Smooth muscle cell of the brain vasculature (primary cell): ENCODE data around the gene MMP8.

Experiments
- DNase-seq: peaks from one replicate; pipeline ENCODE4 v3.0.0-alpha.2; 2012; ENCODE audit warnings: low read depth, low spot score

The MMP8 gene

DNA sequence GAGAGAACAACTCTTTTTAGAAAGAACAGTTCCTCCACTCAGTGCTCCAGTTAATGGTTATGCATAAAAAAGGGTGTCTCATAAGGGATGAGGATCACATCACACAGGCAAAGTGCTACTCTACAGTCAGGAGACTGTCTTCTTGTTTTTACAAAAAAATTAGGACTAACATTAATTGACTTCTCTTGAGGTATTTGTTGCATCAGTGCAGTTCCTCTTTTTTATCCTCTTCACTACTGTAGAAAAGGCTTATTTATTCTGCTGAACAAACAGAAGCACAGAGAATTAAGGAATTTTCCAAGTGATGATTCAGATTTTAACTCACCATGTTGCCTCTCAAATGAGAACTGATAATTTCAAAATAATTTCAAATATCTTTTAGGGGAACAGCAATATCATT lies 1.9 kb downstream of the MMP8 start:
- no peak for DNase-seq

DNA sequence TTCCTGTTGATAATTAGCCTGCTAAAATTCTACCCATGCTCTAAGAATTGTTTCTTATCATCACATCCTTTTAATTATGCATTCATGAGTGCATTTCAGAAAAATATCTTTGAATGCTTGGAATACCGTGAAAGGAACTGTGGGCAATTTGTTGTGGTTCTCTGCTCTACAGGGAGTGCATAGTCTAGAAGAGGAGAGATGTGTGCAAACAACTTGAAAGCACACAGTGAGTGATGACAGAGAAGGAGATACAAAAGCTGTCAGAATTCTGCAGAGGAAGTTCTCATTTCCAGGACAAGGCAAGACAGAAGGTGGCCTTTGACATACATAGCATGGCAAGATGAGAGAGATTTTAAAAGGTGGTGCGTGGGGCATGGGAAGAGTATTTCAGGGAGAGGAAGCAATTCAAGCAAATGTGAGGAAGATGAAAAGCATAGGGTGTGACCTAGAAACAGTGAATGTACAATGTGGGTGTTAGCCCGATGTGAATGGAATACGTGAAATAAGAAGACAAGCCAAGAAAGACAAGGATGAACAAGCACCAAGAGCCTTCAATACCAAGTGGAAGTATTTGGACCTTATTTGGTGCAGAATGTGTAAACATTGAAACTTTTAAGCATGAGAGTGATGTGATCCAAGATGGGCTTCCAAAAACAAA lies 5.0 kb downstream of the MMP8 start:
- no peak for DNase-seq

DNA sequence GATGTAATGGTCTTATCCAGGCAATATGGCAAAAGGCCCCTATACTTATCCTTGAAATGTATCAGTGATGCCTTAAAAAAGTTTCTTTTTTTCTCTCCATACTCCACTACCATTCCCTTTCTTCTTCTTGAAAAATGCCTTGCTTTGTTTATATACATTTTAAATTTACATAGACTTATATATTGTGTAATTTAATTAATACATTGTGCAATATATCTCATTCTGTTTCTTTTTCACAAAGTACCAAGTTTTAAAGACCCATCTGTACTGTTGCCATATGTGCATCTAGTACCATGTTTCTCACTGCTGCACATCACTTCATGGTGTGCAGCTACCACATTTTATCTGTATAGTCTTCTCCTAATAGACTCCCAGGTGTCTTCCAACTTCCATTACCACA lies 7.5 kb downstream of the MMP8 start:
- no peak for DNase-seq

DNA sequence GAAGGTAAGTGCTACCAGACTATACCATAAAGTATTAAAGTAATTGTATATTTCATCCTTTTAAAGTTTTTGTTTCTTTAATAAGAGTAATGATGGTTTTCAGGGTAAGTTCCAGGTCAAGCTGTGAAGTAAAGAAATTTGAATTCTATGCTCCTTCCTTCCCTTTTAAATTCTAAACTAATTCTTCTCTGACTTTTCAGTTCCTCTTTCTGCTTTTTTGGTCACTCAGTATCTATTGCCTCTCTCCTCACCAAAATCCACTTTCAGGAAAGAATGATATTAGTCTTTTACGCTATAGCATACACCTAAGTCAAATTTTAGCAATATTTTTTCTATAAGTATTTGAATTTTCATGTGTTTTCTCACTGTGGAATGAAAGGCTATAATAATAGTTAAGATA lies 8.2 kb downstream of the MMP8 start:
- no peak for DNase-seq

DNA sequence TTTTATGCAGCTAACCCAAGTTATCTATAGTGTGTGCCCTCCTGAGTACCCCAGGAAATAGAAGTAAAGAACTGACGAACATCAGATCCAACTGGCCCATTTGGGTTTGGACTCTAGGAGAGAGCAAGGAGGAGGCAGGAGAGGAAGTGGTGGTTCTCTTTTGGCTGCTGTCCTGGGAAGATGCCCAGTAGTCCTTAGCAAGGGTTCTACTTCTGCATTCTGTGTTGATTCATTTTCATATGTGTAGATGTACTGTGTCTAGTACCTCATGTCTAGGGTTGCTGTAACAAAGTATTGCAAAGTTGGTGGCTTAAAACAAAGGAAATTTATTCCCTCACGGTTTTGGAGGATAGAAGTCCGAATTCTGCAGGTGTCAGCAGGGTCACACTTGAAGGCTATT lies 12.6 kb downstream of the MMP8 start:
- DNase-seq, result no peak

DNA sequence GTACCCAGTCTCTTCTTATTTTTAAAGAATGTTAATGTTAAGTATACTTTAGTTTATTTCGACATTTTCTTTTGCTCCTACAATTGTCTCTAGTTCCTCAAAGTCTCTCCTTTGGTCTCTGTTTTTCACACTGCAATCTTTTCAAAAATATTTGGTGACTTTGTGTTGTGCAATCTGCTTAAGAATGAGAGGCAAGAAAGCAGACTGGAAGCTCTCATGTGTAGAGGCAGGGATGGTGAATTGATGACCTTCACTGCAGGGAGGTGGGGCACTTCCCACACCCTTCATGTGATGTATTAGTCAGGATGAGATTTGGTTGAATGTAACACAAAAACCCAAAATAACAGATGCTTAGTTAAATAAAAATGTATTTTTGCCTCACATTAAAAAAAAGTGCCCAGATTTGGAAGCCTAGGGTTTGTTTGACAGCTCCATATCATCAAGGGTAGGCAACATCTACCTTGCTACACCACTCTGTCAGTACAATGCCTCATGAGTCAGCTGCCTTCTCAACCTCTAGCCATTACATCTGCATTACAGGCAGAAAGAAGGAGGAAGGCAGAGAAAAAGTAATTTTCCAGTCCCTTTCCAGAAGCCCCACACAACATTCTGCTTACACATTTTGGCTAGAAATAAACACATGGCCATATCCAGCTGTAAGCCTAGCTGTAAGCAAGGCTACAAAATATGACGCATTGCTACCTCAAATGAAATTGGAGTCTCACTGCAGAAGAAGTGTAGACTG lies 15.4 kb downstream of the MMP8 start:
- no peak for DNase-seq

DNA sequence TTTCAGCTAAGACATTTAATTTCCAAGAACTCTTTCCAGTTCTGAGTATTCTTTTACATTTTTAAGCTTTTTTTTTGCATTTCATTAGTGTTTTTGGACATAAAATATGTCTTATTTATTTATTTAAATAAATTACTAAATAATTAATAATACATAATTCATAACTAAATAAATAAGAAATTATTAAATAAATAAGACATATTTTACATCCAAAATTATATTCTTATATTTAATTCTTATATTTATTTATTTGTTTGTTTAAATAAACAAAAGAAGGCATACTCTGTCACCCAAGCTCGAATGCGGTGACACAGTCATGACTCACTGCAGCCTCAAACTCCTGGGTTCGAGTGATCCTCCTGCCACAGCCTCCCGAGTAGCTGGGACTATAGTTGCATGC lies 16.1 kb downstream of the MMP8 start:
- no peak for DNase-seq

DNA sequence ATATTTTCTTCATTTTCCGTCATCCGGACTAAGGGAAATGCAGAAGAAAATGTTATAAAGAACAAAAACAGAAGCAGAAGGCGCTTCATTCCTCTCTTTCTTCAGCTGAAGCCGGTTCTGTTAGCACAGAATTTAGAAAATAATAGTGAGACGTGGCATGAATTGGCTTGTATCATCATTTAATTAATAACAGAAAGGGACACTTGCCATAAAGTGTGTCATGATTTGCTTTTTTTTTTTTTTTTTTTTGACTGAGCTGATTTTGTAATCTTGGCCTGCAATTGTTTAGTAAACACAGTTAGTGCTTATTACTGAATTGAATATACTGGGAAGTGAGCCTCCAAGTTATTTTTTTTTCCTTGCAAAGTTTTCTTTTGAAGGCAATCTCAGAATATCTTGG lies 19.1 kb downstream of the MMP8 start, which contains the start of gene MMP27:
MMP27 (minus strand) TSS at position 144 of the 400 bp plus-strand sequence; CDS start at position 89, 55 bp downstream.
- no peak for DNase-seq

DNA sequence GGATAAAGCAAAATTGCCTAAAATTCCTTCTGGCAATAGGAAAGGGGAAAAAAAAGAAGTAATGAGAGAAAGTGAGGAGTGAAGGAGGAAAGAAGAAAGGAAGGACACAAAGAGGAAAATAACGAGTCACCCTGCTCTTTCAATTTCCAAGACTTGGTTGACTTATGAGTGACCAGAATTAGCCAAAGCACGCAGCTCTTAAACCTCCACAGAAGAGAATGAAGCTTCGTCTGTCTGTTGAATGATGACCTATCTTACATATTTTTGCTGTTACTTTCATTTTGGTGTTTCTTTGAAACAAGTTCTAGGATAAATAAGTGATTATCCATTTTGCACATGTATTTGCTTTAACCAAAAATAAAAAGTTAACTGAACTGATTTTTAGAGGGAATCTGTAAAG lies 19.9 kb downstream of the MMP8 start:
- no peak for DNase-seq

DNA sequence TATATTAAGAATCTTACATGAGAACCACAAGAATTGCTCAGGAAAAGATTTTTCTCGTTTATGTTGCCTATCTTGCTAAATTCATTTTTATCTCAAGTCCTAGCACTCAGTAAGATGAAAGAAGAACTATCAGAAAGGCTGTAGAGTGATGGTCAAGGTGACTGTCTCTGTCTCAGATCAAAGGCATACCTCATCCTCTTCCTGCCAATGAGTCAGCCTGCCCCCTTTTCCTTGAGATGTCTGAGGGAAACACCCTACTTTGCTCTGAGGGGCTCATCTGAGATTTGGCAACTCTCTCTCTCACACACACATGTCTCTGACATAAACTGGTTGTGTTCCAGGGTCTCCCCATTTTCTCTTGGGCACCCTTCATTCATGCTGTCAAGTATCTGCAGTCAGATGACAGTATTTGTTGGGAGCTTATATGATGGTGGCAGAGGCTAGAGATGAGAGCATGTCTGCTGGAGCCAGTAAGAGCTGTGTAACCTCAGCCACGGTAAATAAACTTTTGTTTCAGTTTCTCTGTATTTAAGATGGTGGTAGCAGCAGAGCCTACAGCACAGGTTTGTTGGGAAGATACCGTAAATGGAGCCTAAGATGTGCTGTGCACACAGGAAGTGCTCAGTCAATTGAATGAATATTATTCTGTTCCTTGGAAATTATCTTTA lies 20.8 kb downstream of the MMP8 start:
- DNase-seq, result no peak

DNA sequence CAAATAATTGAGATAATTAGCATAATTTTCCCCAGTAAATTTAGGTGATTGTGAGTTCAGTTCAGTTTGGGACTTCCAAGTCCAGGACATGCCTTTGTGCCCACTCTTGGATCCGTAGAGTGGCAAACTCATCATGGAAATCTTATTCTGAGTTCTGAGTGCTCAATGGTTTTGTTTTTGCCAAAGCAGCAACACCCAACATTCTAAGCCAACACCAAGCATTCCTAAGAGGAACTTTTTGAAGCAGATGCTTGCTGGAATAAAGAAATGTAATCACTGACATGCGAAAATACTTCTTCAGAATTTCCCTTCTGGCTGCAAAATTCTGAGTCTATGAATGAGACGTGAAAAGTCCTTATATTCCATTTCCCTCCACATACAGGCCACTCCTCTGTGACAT lies 29.6 kb downstream of the MMP8 start:
- no peak for DNase-seq

DNA sequence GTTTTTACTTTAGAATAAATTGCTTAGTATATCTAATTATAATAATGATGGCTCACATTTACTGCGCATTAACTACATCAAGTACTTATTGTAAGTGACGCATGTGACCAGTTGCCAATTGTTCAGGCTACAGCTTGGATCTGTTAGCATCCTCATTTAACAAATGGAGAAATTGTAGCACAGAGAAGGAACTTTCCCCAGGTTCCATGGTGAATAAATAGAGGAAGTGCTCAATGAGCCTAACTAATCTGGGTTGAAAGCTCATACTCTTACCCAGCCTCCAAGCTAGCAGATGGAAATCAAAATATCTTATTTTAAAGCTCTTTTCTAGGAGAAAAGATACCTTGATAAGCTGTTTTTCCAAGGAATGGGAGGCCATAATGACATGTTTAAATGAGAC lies 39.0 kb downstream of the MMP8 start:
- DNase-seq, result no peak

DNA sequence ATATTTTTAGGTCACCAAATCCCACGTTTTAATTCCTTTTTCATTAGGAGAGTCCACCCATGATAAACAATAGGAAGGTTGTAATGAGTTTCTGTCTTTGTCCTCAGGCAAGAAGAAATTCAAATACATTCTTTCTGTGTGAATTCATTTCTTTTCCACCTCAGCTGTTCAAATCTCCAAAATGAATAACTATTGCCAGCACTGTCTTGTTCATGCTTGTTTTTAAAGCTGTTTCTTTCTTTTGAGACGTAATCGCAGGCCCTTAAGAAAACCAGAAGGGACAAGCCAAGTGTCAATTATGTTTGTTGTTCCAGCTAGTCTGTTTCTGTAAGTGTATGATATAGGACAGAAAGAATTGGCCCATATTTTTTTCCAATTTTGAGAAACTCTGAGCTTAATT lies 39.4 kb downstream of the MMP8 start:
- DNase-seq, result no peak

DNA sequence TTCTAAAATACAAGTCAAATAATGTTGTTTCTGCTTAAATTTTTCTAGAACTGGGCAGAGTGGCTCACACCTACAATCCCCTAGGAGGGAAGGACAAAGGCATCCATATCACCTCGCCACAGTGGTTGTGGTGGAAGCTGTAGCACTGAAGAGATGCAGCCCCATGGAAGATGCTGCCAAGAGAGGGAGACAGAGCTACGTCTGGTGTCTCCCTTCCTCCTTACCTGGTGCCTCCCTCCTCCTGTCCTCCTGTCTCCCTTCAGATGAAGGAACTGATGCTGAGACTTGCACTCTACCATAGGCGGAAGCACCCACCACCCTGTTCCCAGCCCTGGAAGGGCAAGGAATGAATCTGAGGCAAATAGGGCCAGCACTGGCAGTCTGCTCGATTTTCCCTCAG lies 41.5 kb downstream of the MMP8 start:
- no peak for DNase-seq

DNA sequence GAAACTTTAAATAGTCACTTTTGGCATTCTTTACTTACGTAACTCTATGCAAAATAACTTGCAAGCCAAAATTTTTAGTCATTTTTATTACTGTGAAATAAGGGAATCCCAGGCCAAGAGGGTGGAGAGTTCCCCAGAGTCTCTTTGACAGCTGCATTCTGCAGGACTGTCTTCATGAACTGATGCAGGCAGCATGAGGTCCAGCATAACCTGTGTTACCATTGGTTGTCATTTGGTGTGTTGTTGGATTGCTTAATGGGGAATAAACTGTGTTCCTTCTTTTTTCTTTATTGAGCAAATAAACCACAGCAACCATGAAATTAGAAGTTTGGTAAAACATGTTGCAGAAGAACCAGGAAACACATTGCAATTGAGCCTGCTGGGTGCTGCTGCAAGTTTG lies 43.8 kb downstream of the MMP8 start:
- DNase-seq, result no peak

DNA sequence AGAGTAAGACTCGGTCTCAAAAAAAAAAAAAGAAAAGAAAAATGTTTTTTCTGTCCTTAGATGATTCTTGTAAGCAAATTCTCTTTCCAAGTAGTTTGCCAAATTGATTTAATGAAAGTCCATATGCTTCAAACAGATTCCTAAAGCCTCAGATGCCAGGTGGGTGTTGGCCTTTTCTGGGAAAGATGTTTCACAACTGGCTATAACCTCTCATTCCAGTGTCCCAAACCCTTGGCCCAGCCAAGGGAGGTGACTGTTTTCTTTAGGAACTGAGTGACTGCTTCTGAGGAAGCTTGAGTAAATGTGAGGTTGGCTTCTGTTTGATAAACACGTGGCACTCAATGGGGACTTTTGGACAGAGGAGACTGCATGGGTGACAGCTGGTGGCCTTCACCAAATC lies 46.7 kb downstream of the MMP8 start:
- no peak for DNase-seq

DNA sequence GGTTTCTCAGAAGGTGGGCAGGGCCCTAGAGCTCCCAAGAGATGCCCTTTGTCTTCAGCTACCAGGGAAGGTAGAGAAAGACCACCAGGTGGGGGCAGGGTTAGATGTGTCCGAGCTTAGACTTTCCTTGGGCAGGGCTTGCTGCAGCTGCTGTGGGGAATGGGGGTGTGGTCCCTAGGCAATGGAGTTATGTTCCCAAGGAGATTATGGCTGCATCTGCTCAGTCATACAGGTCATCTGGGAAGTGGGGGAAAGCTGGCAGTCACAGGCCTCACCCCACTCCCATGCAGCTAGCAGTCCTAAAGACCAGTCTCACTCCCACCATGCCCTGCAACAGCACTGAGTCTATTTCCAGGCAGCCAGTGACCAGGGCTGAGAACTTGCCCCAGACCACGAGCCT lies 48.7 kb downstream of the MMP8 start:
- DNase-seq, result no peak

DNA sequence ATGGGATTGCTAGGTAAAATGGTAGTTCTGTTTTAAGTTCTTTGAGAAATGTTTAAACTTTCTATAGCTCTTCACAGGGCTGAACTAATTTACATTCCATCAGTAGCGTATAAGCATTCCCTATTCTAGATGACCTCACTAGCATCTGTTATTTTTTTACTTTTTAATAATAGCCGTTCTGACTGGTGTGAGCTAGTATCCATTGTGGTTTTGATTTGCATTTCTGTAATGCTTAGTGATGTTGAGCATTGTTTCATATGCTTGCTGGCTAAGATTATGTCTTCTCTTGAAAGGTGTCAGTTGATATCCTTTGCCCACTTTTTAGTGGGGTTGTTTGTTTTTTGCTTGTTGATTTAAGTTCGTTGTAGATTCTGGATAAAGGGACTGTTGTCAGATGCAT lies 55.1 kb downstream of the MMP8 start:
- no peak for DNase-seq

DNA sequence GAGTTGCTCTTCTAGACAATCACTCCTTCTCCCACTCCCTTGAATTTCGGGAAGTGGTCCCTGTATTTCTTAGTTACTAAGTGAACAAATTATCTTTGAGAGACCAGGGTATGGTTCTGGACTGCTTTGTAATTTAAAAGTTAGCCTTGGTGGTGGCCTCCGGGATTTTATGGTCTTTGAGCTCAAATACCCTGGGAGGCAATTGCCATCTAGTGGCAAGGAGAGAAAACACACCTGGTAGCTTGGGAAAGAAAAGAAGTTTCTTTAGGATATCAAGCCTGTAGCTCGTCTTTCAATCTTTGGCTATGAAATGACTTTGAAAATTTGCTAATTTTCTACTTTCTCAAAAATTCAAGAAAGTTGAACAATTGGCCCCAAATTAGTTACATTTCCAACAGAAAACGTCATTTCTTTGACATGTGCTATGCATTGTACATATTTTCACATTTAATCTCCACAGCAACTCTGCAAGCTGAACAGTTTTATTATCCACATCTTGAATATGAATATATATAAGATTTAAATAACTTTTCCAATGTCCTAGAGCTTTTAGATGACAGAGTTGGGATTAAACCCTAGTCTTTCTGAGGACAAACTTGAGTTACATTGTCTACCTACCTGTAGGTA lies 58.3 kb downstream of the MMP8 start:
- DNase-seq, result no peak

DNA sequence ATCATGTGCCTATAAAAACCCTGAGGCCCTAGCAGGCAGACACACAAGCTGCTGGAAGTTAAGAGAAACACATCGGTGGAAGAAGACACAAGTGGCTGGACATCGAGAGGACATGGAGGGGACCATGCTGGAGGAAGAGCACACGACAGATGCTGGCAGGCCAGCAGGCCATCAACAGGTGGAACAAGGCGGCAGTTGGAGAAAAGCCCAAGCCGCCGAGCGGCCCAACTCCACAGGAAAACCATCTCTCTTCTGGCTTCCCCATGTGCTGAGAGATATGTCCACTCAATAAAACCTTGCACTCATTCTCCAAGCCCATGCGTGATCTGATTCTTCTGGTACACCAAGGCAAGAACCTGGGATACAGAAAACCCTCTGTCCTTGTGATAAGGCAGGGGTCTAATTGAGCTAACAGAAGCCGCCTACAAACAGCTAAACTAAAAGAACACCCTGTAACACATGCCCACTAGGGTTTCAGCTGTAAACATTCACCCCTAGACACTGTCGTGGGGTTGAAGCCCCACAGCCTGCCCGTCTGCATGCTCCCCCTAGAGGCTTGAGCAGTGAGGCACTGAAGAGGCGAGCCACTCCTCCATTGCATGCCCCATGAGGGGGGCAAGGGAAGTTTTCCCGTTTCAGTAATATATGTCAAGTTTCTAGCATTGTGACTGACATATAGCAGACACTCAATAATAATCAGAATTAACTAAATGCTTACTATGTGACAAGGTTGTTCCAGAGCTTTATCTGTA lies 60.6 kb downstream of the MMP8 start:
- no peak for DNase-seq

DNA sequence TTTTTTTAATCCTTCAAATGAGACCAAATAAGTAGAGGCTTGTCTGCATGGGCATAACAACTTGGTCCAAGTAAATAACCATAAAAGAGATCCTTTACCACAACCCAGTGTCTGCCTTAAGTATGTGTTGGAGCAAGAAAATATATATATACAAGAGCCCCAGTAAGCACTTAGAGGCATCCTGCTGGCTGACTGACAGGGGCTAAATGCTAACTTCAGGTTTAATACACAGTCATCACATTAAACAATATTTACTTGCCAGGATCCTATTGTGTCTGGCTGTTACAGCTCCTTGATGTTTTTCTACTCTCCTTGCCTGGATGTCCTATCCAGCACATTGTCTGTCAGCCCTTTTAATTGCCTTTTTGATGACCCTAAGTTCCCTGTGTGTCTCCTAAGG lies 62.1 kb downstream of the MMP8 start:
- no peak for DNase-seq
